HG02840 (cell line): ENCODE data around the gene AANAT.
A peak's percentile ranks its signal among the peaks of the same experiment; 100 is the strongest.

ENCODE experiments used
- ATAC-seq: cut with Tn5 transposase; IDR thresholded peaks from one replicate; pipeline ENCODE4 v1.9.1; 2021; ENCODE audit warnings: mild to moderate bottlenecking, moderate library complexity, moderate number of reproducible peaks; ENCODE audit not compliant: unreplicated experiment, low FRiP score

AANAT gene

DNA sequence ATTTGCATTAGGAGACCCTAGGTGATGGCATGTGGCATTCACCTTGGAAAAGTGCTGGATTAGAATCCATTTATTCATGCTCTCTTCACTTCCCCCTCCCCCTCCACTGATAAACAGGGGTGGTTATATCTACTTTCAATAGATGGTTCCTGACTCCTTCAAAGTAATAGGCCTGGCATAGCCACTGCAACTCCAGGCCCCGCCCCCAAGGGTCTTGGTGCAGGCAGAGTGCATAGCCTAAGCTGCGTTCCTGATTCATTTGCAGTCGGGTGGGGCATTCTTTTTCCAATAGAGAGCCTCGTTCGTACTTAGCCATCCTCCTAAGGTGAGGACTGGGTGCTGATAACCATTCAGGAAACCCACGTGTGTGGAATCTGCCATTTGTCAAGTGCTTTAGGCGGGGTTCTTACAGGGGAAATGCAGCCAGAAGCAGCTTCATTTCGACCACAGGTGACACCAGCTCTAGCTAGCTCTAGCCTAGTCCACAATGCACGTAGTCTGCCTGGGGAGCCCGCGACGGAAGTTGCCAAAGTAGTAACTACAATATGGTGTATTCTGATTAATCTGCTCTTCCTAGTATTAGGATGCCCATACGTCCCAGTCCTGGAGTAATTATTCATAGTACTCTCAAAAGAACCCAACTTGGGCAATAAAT is 25.6 kb upstream of the AANAT start:
- no peak for ATAC-seq

DNA sequence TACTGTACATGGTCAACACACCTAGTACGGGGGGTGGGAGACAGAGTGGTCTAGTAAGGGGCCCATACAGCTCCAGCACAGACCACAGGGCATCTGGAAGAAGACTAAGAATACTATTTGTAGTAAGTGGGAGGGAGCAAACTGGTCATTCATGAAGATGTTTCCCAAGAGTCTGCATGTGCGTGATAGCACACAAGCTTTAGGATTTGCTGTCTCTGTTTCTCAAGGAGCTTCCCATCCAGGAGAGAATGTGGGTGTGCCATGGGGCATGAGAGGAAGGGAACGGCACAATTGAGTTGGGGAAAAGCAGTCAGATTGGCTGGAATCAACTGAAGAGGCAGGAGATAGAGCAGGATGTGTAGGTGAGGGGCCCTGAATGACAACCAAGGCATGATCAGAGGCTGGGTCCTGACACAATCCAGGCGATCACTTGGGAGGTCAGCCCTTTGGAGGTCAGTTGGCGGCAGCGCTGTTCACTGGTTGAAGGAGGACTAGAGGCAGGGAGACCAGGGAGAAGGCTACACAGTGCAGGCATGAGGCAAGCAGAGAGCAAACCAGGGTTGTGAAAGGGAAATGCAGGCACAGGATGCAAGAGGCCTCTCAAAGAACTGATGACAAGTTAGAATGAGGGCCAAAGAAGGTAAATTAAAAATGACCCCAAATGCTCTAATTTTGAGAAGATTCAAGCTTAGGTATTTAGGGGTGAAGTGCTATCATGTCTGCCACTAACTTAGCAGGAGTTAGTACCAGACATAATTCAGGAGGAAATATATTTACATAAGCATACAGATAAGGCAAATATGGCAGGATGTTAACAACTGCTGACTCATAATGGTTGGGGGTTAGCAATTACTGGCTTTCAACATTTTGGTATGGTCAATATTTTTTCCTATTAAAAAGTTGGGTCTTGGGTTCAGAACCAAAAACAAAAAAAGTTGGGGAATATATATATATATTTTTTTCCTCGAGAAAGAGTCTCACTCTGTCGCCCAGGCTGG is 24.8 kb upstream of the AANAT start:
- ATAC-seq = no peak

DNA sequence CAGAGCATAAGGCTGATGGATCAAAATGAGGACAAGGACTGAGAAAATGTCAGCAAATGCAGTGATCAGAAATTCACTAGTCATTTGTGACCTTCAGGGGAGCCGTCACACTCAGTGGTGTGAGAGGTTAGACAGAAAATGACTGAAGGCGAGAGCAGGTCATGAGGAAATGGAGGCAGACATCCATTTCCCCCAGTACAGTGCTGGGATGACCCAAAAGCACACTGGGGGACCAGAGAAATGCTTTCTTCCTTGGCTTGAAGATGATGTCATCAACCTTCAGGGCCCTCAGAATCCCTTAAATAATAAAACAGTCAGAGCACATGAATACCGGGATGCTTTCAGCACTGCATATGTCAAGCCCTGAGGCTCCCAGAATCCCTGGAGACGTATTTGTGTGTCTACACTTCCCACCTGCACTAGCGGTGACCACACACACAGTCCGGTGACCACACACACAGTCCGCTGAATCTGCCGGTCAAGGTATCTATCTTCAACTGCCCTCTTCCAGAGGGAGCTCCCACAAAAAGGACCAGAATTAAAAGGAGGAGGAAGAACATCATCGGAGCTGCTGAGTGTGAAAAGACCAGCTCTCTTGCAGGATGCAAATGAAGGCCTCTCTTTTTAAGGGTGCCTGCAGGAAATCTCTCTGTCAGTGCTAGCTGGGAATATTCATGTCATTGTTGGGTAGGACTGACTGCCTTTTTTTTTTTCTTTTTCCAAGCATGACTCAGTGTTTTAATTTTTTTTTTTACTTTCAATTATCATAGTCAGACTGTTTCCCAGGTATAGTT is 22.7 kb upstream of the AANAT start:
- no peak for ATAC-seq

DNA sequence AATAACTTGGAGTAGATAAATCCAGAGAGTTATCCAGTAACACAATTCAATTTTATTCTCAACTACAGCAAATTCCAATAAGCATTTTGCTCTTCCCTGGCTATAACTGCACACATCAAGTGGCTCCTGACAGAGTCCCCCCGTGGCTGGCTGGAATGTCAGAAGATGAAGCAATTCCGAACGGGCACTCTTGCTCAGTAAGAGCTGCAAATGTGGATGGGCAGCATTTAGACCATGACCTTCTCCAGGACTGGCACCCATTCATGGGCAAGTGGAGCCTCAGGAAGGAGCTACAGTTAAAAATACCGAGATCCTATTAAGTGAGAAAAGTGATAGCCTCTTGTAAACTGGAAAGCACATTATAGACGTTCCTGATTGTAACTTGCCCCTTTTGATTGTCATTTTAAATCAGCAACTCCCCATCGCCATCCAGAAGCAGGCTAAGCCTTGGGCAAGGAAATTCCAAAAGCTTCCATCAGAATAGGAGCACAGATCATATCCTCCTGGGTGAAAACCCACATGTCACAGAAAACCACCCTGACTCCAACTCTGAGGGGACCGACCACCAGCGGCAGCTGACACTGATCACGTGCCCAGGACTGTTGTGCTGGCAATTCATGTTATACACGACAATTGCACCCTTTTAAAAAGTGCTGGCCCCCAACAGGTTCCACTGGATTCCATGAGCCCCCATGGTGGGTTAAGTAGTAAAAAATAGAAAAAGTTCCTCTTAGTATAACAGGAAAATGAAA is 21.5 kb upstream of the AANAT start:
- ATAC-seq = no peak

DNA sequence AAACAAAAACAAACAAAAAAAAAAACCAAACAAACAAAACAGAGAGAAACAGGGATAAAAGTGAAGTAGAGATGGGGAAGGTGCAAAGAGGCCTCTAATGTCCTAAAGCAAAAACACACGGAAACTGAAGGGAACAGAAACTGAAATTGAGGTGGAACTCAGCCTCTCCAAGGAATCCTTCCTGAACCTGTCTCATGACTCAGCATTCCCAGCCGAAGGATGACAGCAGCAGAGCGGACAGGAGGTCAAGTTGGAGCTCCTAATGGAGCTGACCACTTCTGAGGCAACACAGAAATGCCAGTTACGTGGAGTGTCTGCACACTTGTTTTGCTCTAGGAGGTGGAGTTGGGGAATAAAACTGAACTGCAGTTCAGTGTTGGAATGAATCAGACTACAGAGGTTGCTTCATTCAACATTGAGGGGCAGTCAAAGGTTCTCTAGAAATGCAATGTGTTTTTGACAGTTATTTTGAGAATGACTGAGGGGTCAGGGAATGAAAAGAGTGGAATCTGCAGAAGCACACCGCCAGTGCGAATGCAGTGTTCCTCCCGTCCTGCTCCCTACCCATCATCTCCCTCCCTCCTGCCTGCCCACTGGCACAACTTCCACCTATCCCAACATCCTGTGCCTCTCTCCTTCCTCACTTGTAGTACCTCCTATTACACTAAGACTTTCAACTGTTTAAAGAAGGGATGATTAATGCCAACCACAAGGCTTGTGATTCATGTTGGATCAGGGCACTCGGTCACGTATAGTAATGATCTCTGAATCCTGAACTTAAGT is 20.8 kb upstream of the AANAT start:
- ATAC-seq = no peak

DNA sequence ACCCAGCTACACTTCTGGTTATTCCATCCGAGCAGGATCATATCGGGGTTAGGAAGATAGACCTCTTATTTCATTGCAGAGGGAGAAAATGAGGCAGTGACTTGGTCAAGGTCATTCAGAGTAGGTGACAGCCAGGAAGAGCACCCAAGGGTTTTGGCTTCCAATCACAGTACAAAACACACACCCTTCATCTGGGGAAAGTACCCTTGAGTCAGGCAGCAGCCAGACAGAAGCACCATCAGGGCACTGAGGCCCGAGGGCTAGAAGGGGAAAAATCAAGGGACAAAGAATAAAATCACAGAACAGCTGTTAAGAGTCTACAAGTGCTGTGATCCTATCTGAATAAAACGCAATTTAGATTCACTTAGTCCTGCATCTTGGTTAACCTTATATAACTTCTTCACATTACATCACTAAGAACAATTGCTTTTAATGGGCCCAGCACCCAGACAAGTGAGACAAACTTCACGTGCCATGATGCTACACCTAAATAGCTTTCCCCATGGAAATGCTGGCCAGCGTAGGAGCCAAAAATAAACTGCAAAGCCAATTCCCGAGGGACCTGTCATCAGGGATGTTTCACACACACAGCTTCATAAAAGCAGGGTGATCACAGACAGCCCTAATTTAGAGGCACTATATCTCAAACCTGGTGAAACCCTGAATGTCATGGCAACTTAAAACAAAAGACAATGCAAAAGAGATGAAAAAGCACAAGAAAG is 19.3 kb upstream of the AANAT start:
- ATAC-seq = no peak

DNA sequence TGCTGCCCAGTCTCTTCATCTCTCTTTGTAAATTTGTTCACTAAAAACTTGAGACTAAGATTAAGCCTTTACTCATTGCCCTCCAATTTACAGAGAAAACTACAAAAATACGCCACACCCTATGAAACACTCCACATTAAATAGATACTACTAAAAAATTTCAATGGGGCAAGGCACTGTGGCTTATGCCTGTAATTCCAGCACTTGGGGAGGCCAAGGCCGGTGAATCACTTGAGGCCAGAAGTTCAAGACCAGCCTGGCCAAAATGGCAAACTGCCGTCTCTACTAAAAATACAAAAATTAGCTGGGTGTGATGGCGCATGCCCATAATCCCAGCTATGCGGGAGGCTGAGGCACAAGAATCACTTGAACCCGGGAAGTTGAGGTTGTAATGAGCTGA is 18.3 kb upstream of the AANAT start:
- ATAC-seq = no peak

DNA sequence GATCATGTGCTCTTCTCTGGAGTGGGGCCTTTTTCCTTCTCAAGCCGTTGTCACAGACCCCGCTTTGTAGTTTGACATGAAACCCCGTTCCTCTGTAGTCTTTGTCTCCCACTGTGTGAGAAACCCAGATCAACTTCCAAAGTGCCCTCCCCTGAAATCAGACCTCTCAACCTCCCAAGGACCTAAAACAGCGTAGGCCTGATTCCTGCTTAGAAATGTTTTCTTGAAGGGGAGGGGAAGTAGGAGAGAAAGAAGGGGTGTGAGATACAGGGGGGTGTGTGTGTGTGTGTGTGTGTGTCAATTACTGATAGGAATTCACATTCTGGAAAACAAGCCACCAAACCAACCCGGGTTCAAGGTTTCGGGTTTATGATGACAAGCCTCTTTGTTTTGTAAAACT is 15.9 kb upstream of the AANAT start:
- ATAC-seq = no peak

DNA sequence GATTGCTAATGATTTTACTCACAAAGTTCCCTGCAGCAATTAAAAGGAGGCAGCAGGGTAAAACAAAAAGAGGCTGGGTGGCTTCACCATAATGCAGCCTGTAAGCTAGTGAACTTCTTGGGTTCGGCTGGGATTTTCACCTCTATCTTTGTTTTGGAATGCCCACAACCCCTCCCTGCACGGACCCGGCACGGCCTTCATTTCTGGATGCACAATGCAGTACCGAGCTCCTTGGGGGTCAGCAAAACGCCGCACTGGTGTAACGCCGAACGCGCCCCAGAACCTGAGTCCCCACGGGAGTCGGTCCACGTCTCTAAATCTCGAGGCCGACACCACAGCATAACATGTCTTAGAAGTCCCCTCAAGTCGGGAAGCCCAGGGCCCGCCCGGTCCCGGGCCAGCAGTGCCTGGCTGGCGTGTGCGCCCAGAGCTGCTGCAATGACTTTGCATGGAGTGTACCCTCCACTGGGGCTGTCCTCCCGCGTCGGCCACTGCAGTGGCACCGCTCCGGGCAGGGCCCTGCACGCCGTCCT is 15.2 kb upstream of the AANAT start:
- no peak for ATAC-seq

DNA sequence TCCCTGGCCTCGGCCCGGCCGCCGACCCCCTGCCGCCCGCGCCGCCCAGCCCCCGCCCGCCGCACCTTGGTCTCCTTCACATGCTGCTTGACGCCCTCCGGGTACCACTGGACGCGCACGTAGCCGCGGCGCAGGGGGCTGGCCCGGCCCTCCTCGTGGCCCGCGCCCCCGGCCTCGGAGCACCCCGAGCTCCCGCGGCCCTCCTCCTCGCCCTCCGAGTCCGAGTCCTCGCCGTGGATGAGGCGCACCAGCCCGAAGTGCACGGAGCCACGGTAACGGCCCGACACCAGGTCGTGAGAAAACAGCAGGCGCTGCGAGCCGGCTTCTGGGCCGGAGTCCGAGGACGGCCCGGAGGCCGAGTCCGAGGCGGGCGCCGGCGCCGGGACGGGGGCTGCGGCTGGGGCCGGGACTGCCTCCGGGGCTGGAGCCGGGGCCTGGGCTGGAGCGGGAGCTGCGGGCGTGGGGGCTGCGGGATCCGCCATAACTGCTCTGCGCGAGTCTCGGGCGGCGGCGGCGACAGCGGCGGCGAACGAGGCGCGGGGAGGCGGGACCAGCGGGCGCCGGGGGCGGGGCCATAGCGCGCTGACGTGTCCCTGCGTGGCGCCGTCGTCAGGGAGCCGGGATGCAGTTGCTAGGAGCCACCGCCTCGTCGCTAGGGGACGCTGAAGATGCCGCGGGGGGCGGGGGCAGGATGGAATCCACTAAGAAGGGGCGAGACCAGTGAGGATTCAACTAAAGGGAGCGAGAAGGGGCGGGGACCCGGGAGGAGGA is 14.6 kb upstream of the AANAT start, which contains the start of gene UBE2O:
Gene UBE2O, minus strand, starts transcription at position 493 of the 771 bp plus-strand sequence. Its CDS starts 11 bp downstream, at position 482.
- ATAC-seq = peak; percentile 78

DNA sequence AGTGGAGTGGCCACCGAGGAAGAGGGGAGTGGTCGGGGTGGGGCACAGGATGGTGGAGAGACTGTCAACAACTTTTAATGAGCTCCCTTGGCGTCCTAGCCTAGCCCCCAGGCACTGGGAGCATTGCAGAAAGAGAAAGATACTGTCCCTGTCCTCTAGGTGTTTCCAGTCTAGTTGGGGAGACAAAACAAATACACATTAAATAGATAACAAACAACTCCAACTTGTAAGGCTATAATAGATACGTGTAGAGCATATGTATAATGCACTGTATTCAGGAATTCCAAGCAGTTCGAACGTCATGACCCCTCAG is 14.0 kb upstream of the AANAT start:
- ATAC-seq = no peak

DNA sequence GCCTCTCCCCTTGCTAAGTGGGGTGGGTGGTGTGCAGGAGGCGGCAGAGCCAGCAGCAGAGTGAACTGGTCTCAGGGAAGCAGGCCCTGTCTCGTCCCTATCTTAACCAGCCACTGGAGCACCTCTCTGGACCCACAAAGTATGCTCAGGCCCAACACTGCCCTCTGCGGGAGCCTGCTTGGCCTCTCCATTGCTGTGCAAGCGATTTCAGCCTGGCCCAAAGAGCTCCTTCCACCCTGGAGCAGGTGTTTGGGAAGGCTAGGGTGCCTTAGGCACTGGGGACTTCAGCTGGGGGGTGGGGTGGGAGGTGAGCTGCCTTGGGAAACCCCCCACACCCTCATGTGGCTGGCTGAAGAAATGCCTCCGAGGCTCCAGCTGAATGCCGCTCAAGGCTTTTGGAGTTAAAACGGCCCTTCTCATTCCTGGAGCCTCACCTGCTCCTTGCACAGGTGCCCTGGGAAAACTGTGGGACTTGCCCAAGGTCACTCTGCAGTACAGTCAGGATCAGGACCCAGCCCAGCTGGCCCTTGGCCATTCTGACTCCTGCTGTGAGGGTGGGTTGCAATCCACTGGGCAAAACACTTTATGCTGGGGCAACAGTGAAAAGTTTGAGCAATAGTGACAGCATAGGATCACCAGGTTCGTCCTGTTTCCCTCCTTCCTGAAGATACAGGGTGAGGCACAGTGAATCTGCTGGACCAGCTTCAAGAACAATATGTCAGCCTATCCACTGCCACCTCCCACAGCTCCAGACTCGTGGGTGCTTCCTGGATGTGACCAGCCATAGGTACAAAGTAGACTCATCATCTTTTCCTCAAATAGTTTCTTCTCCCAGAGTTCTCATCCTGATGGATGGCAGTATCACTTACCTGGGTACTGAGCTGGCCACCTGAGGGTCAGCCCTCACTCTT is 8.6 kb upstream of the AANAT start:
- no peak for ATAC-seq

DNA sequence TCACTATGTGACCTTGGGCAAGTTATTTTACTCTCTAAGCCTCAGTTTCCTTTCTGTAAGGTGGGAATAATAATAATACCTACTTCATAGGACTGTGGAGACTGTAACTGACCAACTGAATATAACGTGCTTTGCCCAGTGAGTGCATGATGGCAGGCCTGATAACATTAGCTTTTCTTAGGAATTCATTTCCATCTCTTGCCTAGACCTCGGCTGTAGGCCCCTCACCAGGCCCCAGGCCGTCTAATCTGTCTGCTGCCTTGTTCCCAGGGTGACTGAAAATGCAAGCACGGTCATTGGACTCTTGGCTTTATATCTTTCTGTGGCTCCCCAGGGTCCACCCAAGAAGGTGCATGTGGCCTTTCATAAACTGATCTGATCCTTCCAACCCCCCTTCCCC is 7.7 kb upstream of the AANAT start:
- no peak for ATAC-seq

DNA sequence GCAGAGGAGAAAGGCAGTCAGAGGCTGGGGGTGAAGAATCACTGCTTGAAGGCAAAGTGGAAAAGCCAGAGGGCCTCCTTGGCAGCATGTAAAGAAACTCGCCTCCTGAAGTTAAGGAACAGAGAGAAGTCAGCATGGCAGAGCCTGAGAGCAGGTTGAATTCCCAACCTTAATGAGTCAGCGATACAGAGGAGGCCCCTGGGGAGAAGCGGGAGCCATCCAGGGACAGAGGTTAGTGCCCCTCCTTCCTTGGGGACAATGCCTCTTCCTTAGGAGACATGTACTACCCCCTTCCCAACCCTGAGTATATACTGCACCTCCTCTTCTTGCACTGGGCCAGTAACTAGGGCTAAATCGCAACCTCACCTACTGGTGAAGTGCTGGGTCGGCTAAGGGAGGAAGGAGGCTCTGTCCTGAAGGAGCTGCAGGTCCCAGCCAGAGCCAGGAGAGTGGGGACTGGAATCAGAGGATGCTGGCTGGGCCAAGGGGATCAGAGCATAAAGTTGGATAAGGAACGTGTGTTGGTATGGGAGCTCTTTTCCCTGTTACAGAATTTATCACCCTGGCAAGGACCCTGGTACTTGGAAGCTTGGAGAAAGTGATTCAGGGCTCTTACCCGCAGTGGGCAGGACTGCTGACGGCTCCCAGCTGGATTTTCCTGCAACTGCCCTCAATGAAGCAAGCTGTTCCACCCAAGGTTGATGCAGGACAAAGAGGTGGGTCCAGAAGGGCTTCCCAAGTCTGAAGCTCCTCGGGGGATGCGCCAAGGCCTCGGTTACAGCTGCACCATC is 5.4 kb upstream of the AANAT start:
- no peak for ATAC-seq

DNA sequence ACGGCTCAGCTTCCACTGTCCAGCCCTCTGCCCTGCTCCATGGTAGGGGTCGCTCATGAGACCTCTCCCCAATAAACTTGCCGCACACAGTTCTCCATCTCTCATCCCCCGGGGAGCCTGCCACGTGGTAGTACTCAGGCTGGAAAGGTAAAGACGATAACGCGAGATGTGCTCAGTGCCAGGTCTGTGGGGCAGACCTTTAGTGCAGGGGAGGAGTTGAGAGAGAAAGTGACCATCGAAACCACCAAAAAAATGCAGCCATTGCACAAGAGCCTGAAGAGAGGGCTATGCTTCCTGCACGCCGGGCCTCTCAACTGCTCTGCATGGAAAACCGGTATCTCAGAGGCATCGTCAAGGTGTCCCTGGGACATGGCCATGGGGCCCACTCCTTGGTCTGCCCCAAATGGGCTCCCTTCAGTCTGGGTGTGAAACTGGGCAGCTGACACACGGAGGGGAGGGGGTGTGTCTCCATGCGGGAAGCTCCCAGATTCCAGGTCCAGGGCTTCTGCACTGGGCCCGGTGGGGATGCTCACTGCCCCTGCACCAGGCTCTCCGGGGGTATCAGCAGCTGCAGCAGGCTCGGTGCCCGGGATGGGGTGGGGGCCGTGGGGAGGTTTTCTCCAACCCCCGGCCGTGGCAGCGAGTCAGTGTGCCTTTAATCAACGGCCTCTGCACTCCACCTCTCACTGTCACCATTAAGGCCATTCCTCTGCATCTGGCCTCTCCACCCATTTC is 4.7 kb upstream of the AANAT start:
- ATAC-seq = no peak

DNA sequence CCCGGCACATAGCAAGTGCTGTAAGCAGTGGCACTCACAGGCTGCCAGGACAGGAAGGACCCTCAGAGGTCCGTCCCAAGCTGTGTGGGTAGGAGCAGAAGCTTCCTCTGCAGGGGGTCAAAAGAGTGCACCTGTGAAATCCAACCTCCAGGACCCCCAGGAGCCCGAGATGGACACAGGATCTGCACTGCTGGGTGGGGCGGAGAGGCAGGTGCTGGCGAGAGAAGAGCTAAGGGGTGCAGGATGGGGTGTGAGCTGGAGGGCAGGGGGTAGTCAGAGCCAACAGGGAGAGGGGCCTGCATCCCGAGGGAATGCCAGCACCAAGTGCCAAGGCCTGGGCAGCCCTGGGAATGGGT is 650 bp upstream of the AANAT start:
- ATAC-seq = no peak
